ENCODE measurements around the gene WBP4.

The WBP4 gene

DNA sequence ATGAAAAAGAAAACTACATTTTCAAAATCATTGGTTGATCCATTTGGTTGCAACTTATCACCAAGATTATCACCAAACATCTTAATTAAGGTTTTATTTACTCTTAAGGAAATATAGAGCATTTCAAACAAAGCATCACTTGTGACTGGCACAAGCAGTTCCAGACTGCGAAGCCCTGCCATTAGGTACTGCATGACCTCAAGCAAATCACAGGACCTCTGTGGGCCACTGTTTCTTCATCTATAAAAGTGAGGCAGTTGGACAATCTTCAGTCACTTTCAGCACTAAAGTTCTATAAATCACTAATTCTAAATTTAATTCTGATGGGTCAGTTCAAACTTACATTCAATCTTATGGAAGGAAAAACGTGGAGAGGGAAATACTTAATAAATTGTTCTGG lies 44.1 kb upstream of the WBP4 start:
- peak overlapping the region; percentile 45 for H3K4me3 ChIP-seq (ENCODE audit: severe bottlenecking)
- no peak for ATAC-seq (ENCODE audit: low read depth)
- peaks cover 19% of the 10 kb centered on the region for H3K4me1 ChIP-seq (ENCODE audit: insufficient read depth, poor library complexity, severe bottlenecking)
- H3K9me3 ChIP-seq (ENCODE audit: severe bottlenecking): no peaks in the 10 kb centered on the region
- no peaks in the 10 kb centered on the region for H3K27me3 ChIP-seq (ENCODE audit: insufficient read depth, poor library complexity, severe bottlenecking)
- peak overlapping the region; percentile 81 for H3K27ac ChIP-seq (ENCODE audit: poor library complexity, severe bottlenecking)
- peaks cover 18% of the 10 kb centered on the region for H3K36me3 ChIP-seq (ENCODE audit: low read depth)
- TF ChIP-seq, protein P1, sequence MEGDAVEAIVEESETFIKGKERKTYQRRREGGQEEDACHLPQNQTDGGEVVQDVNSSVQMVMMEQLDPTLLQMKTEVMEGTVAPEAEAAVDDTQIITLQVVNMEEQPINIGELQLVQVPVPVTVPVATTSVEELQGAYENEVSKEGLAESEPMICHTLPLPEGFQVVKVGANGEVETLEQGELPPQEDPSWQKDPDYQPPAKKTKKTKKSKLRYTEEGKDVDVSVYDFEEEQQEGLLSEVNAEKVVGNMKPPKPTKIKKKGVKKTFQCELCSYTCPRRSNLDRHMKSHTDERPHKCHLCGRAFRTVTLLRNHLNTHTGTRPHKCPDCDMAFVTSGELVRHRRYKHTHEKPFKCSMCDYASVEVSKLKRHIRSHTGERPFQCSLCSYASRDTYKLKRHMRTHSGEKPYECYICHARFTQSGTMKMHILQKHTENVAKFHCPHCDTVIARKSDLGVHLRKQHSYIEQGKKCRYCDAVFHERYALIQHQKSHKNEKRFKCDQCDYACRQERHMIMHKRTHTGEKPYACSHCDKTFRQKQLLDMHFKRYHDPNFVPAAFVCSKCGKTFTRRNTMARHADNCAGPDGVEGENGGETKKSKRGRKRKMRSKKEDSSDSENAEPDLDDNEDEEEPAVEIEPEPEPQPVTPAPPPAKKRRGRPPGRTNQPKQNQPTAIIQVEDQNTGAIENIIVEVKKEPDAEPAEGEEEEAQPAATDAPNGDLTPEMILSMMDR (IDR thresholded peaks at IDR 0.05; ENCODE audit: poor library complexity, severe bottlenecking): no peak
- no peak for DNase-seq (ENCODE audit: low spot score)

DNA sequence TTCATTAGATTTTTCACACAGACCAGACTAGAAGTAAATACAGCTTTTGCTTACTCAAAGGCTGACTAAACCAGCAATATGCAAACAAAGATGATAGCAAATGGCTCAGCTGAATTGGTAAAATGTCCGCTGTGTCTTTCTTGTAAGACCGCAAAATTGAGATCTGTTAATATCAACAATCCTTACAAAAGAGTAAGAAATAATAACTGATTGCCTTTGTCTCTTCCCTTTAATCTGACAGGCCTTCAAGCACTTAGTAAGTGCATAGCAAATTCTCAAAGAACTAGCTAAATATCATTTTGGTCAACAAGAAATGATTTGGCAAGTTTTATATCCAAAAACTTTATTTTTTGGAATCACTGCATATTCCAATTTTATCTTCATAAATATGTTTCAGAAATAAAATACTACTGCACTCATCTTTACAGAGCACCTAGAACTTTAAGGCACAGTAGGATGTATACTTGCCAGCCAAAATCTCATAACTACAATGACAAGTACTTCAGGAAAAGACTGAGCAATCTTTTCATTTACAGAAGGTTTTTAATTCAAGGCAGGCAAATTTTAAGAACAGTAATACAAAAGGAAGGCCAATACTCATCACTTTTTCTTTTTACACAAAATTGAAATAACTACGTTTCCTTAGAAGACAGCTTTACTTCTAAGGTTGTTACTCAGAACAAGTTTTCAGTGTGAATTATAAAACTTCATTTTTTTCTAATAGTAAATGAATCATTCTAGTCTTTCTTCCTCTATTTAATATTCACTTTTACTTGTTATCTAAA lies 43.3 kb upstream of the WBP4 start:
- H3K36me3 ChIP-seq (ENCODE audit: low read depth): peaks cover 13% of the 10 kb centered on the region
- no peak for DNase-seq (ENCODE audit: low spot score)
- no peaks in the 10 kb centered on the region for H3K27me3 ChIP-seq (ENCODE audit: insufficient read depth, poor library complexity, severe bottlenecking)
- H3K27ac ChIP-seq (ENCODE audit: poor library complexity, severe bottlenecking): peak overlapping the region; percentile 81
- H3K9me3 ChIP-seq (ENCODE audit: severe bottlenecking): no peaks in the 10 kb centered on the region
- TF ChIP-seq, protein P1 (IDR thresholded peaks at IDR 0.05; ENCODE audit: poor library complexity, severe bottlenecking): no peak
- H3K4me1 ChIP-seq (ENCODE audit: insufficient read depth, poor library complexity, severe bottlenecking): peaks cover 19% of the 10 kb centered on the region
- ATAC-seq (ENCODE audit: low read depth): peak; percentile 50
- H3K4me3 ChIP-seq (ENCODE audit: severe bottlenecking): peak overlapping the region; percentile 45

DNA sequence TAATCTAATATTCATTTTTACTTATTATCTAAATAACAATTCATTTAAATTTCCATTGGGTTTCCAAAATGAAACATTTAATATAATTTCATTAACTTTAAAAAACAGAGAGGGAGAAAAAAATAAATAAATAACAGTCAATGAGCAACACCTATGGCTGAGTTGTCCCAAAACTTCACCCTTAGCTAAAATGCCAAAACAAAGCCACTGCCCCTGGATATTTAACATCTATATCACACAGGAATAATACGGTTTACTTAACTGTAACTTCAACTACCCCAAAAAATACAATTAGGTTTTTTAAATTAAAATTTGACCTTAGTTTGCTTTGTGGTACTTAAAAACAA lies 42.7 kb upstream of the WBP4 start:
- H3K9me3 ChIP-seq (ENCODE audit: severe bottlenecking): no peaks in the 10 kb centered on the region
- peak overlapping the region; percentile 81 for H3K27ac ChIP-seq (ENCODE audit: poor library complexity, severe bottlenecking)
- TF ChIP-seq, protein P1 (IDR thresholded peaks at IDR 0.05; ENCODE audit: poor library complexity, severe bottlenecking): no peak
- H3K4me3 ChIP-seq (ENCODE audit: severe bottlenecking): peak overlapping the region; percentile 45
- DNase-seq (ENCODE audit: low spot score): no peak
- peaks cover 8% of the 10 kb centered on the region; the same call in 1 of the 2 replicates for H3K36me3 ChIP-seq (ENCODE audit: low read depth)
- H3K4me1 ChIP-seq (ENCODE audit: insufficient read depth, poor library complexity, severe bottlenecking): peaks cover 19% of the 10 kb centered on the region
- ATAC-seq (ENCODE audit: low read depth): no peak
- H3K27me3 ChIP-seq (ENCODE audit: insufficient read depth, poor library complexity, severe bottlenecking): no peaks in the 10 kb centered on the region

DNA sequence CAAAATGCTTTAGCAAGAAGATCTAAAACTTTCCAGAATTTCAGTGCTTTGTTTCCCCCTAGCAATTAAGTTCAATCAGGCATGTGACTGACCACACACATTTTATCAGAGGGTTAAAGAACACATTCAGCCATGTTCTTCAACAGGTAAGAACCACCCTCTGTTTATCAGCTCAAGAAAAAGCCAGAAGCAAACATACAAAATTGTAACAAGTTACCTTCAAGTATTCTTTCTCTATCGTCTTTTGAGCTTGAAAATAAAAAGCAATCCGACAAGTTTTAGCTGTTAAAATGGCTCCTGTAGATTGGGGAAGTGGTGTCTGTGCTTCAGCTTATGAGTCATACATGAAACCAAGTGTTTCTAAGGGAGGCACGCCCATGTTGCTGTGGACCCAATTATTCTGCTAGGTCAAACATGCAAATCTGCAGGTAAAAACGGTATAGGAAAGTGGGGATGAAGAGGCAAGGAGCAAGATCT lies 42.3 kb upstream of the WBP4 start, which contains the start of gene ELF1:
Gene ELF1 (minus strand): TSS at position 306 of the 477 bp plus-strand sequence. CDS start 37,262 bp downstream, outside the sequence.
- Histone ChIP-seq H3K27ac (ENCODE audit: poor library complexity, severe bottlenecking) (peak within 1 kb of the TSS; percentile 81), H3K9me3 (ENCODE audit: severe bottlenecking) (no peaks in the 10 kb centered on the region), H3K27me3 (ENCODE audit: insufficient read depth, poor library complexity, severe bottlenecking) (no peaks in the 10 kb centered on the region), H3K36me3 (ENCODE audit: low read depth) (peaks cover 4% of the 10 kb centered on the region; the same call in 1 of the 2 replicates), H3K4me3 (ENCODE audit: severe bottlenecking) (peak within 1 kb of the TSS; percentile 45), H3K4me1 (ENCODE audit: insufficient read depth, poor library complexity, severe bottlenecking) (peaks cover 19% of the 10 kb centered on the region)
- TF ChIP-seq, protein P1 (IDR thresholded peaks at IDR 0.05; ENCODE audit: poor library complexity, severe bottlenecking): no peak
- no peak for DNase-seq (ENCODE audit: low spot score)
- peak; percentile 94 for ATAC-seq (ENCODE audit: low read depth)

Measured in RWPE2 (cell line).